Heart left ventricle (tissue), 13 donors: ENCODE measurements around the gene LRRC51.

Source experiments
- POLR2A ChIP-seq, 2 donors: fragments of 450-650 bp; IDR thresholded peaks; one replicate each; pipeline ENCODE4 v1.6.1; 2017; ENCODE audit warnings: antibody characterized with exemption in 2 of 2, mild to moderate bottlenecking in 2 of 2, moderate library complexity in 2 of 2
- TF ChIP-seq, protein P1 (sequence below), 12 donors: fragments of 200-600 bp; sonication (generic) in 4 of 12; IDR thresholded peaks; one replicate each; pipeline versions ENCODE4 v1.5.0 to v1.8.0; 2018 to 2022; ENCODE audit warnings: antibody characterized with exemption in 12 of 12, mild to moderate bottlenecking in 5 of 12
- donor health status: ischemic (EF 13 %, LVEDD 7.1; RV severe dilation, severe dysfunction).
- donor health status: DM: no; HTN: yes; CAD: no.
- donor health status: DM: no; HTN: no; CAD: no.
- donor health status: ischemic (EF 25% LVEDD 6.9; RV normal size, moderate dysfunction).
- donor health status: ischemic (EF 25% LVEDD 5.7; RV mildly dilated, moderate dysfunction).
- donor health status: ischemic (EF 35%, LVEDD 5.7; RV mildly dilated, moderate dysfunction).
- donor health status: nonischemic (EF 11% LVEDD 7.7; RV severe dilation, severe dysfunction).
- donor health status: DM: yes; HTN: yes; CAD: no.
- donor health status: PGD.
- donor health status: ischemic (EF 29% LVEDD 5.4; RV normal size, mild dysfunction).
- donor health status: nonischemic (EF 23%, LVEDD 6.1; RV moderate dilation, normal function).

DNA sequence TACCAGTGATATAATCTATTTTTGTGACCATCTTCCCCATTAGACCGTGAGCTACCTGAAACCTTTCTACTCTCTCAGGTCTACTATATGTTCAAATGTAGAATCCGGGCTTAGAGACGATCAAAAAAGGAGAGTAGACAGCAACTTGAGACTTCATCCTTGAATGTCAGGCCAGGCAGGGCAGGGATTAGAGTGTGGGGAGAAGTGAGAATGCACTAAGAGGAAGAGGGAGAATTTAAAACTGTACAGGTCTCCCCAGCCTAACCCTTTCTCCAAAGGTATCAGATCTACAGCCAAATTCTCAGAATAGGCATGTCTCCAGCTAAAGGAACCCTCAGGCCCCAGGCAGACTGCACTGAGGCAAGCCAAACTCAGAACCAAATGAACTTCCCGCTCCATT lies 21.5 kb downstream of the LRRC51 start:
- TF ChIP-seq, protein P1, sequence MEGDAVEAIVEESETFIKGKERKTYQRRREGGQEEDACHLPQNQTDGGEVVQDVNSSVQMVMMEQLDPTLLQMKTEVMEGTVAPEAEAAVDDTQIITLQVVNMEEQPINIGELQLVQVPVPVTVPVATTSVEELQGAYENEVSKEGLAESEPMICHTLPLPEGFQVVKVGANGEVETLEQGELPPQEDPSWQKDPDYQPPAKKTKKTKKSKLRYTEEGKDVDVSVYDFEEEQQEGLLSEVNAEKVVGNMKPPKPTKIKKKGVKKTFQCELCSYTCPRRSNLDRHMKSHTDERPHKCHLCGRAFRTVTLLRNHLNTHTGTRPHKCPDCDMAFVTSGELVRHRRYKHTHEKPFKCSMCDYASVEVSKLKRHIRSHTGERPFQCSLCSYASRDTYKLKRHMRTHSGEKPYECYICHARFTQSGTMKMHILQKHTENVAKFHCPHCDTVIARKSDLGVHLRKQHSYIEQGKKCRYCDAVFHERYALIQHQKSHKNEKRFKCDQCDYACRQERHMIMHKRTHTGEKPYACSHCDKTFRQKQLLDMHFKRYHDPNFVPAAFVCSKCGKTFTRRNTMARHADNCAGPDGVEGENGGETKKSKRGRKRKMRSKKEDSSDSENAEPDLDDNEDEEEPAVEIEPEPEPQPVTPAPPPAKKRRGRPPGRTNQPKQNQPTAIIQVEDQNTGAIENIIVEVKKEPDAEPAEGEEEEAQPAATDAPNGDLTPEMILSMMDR (IDR thresholded peaks at IDR 0.05): no peak
- no peak for TF ChIP-seq POLR2A (IDR thresholded peaks at IDR 0.05)
